Measurements from ENCODE around the gene PI4K2B.
A peak's percentile ranks its signal among the peaks of the same experiment; 100 is the strongest.
"Not testable (repeated sequence)": the region's sequence is repeated elsewhere in the genome, so short reads cannot be mapped to it uniquely, and the experiment has no call there.

PI4K2B gene

GRCh38 chr4:25240754-25241210 lies 6.9 kb downstream of the PI4K2B start:
- not testable (repeated sequence) for DNase-seq (ENCODE audit: low read depth, low spot score)

DNA sequence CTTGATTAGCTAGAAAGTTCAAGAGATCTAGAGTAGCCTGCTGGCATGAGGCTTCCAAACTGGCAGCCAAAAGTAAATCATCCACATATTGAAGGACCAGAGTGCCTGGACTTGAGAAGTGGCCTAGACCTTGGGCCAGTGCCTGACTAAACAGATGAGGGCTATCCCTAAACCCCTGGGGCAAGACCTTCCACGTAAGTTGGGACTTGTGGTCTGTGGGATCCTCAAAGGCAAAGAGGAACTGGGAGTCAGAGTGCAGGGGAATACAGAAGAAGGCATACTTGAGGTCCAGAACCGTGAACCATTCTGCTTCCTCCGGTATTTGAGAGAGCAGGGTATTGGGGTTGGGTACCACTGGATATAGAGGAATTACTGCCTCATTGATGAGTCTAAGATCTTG lies 8.4 kb downstream of the PI4K2B start:
- DNase-seq (ENCODE audit: low read depth, low spot score); H3K27ac ChIP-seq: not testable (repeated sequence)

More at GRCh38 chr4:25240754-25241210, 6.9 kb downstream of the PI4K2B start:
- not testable (repeated sequence) for H3K27ac ChIP-seq

- DNase-seq (ENCODE audit: low read depth, low spot score), result no peak
- no peak overlapping the region for H3K27ac ChIP-seq
These were observed 11.3 kb downstream of the PI4K2B start for GRCh38 chr4:25245181-25245580.

- no peak for DNase-seq (ENCODE audit: low read depth, low spot score)
These were observed 13.1 kb downstream of the PI4K2B start for GRCh38 chr4:25246680-25247611.

DNA sequence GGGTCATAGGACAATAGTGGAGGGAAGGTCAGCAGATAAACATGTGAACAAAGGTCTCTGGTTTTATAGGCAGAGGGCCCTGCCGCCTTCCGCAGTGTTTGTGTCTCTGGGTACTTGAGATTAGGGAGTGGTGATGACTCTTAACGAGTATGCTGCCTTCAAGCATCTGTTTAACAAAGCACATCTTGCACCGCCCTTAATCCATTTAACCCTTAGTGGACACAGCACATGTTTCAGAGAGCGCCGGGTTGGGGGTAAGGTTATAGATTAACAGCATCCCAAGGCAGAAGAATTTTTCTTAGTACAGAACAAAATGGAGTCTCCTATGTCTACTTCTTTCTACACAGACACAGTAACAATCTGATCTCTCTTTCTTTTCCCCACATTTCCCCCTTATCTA lies 15.0 kb downstream of the PI4K2B start:
- not testable (repeated sequence) for H3K27ac ChIP-seq; DNase-seq (ENCODE audit: low read depth, low spot score)

More at GRCh38 chr4:25246680-25247611, 13.1 kb downstream of the PI4K2B start:
- H3K27ac ChIP-seq, result no peak overlapping the region

GRCh38 chr4:25249494-25249893 lies 15.7 kb downstream of the PI4K2B start:
- H3K27ac ChIP-seq; DNase-seq (ENCODE audit: low read depth, low spot score): not testable (repeated sequence)

DNA sequence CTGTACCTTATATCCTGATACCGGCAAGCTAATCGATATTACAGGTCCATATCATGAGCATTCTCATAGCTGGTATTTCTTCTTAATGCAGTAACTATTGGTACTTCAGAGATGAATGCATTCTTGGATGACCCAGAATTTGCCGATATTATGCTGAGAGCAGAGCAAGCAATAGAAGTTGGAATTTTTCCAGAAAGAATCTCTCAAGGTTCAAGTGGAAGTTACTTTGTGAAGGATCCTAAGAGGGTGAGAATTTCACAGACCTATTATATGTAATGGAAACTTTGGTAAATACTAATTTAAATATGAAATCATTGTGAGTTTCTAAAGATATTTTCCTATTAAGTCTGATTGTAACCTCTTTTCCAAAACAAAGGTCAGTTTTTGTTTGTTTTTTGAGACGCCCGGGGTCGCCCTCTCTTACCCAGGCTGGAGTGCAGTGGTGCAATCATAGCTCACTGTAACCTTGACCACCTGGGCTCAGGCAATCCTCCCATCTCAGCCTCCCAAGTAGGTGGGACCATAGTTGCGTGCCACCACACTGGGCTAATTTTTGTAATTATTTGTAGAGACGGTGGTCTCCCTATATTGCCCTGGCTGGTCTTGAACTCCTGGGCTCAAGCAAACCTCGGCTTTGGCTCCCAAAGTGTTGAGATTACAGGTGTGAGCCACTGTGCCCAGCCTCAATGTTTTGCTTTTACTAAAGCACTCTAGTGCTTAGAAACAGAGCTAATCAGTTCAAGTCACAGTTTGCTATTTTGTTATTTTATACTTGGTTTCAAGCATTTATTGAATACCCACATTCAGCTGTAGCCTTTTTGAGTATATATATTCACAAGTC lies 18.6 kb downstream of the PI4K2B start:
- no peak overlapping the region for H3K27ac ChIP-seq
- DNase-seq (ENCODE audit: low read depth, low spot score), result no peak

DNA sequence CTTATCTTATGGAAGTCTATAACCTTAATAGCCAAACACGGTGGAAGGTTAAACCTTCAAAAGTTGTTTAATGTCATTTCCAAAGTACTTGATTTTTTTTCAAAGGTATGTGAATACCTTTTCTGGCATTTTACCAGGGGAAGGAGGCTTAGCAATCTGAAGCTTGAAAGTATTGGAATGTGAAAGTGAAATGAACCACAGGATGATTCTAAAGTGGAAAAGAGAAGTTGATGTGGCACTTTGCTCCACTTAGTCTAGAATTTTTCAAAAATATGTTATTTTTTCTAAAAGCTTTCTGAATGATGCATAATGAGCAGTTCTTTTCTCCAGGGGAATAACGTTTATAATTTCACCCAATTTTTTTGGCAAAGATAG lies 19.2 kb downstream of the PI4K2B start:
- no peak for DNase-seq (ENCODE audit: low read depth, low spot score)
- H3K27ac ChIP-seq, result no peak overlapping the region

- not testable (repeated sequence) for DNase-seq (ENCODE audit: low read depth, low spot score); H3K27ac ChIP-seq
These were observed 20.0 kb downstream of the PI4K2B start for GRCh38 chr4:25253786-25254185.

- H3K27ac ChIP-seq, result no peak overlapping the region
- no peak for DNase-seq (ENCODE audit: low read depth, low spot score)
These were observed 25.2 kb downstream of the PI4K2B start for GRCh38 chr4:25258980-25259578.

DNA sequence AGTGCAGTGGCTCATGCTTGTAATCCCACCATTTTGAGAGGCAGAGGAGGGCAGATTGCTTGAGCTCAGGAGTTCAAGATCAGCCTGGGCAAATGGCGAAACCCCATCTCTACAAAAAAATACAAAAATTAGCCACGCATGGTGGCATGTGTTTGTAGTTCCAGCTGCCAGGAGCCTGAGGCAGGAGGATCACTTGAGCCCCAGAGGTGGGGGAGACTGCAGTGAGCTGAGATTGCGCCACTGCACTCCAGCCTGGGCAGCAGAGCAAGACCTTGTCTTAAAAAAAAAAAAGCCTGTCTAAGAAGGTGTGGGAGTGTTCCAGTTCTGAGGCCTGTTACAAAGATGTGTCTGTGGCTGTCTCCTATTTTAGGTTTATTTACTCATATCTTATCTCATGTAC lies 38.0 kb downstream of the PI4K2B start:
- no peak overlapping the region for H3K27ac ChIP-seq
- DNase-seq (ENCODE audit: low read depth, low spot score), result no peak

- no peak for DNase-seq (ENCODE audit: low read depth, low spot score)
- H3K27ac ChIP-seq, result no peak overlapping the region
These were observed 46.4 kb downstream of the PI4K2B start for GRCh38 chr4:25280210-25280609.

DNA sequence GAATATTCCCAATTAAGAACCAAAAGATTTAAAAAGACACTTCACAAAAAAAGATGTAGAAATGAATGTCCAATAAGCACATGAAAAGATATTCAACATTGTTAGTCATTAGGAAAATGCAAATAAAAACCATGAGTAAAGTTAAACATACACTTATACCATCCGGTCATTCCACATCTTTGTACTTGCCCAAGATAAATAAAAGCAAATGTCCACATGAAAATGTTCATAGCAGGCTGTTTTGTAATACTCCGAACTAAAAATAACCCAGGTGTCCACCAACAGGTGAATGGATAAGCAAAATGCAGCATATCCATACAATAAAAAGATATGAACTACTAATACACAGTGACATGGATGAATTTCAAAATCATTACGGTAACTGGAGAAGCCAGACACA lies 50.1 kb downstream of the PI4K2B start:
- H3K27ac ChIP-seq, result no peak overlapping the region
- no peak for DNase-seq (ENCODE audit: low read depth, low spot score)

DNA sequence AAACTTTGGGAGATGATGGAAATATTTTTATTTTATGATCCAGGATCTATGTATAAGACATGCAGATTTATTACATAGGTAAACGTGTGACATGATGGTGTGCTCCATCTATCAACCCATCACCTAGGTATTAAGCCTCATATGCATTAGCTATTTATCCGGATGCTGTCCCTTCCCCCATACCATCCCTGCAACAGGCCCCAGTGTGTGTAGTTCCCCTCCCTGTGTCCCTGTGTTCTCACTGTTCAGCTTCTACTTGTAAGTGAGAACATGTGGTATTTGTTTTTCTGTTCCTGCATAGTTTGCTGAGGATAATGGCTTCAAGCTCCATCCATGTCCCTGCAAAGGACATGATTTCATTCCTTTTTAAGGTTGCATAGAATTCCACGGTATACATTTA lies 50.6 kb downstream of the PI4K2B start:
- no peak for DNase-seq (ENCODE audit: low read depth, low spot score)
- H3K27ac ChIP-seq, result no peak overlapping the region

DNA sequence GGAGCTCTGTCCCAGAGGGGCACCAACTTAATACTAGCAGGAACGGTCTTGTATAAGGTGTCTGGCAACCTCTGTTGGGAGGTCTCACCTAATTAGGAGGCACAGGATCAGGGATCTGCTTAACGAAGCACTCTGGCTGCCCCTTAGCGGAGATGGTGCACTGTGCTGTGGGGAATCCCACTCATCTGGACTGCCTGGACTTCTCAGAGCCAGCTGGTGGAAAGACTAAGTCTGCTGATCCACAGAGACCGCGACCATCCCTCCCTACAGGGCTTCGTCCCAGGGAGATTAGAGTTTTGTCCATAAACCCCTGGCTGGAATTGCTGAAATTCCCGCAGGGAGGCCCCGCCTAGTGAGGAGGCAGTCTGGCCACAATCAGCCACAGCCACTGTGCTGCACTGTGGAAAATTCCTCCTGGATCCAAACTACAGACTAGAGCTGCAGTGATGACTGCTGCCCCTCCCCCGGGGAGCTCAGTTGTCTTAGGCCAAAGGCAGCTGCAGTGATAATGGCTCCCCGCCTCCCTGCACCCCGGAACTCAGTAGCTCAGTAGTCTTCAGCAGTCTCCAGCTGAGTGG lies 56.7 kb downstream of the PI4K2B start:
- H3K27ac ChIP-seq, result no peak overlapping the region
- DNase-seq (ENCODE audit: low read depth, low spot score), result no peak

- no peak for DNase-seq (ENCODE audit: low read depth, low spot score)
- H3K27ac ChIP-seq, result no peak overlapping the region
These were observed 57.4 kb downstream of the PI4K2B start for GRCh38 chr4:25291158-25291733.

DNA sequence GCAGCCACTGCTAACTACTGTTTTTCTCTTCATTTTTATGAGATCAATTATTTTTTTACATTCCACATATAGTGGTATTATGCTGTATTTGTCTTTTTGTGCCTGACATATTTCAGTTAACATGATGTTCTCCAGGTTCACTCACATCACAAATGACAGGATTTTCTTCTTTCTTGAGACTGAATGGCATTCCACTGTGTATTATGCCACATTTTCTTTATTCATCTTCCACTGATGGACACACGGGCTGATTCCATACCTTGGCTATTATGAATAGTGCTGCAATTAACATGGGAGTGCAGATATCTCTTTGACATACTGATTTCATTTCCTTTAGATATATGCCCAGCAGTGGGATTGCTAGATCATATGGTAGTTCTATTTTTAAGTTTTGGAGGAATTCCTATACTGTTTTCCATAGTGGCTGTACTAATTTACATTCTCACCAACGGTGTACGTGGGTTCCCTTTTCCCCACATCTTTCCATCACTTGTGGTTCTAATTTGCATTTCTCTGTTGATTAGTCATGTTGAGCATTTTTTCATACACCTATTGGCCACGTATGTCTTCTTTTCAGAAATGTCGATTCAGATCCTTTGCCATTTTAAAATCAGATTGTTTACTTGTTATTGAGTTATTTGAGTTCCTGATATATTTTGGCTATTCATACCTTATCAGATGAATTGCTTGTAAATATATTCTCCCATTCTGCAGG lies 63.9 kb downstream of the PI4K2B start:
- no peak for DNase-seq (ENCODE audit: low read depth, low spot score)
- H3K27ac ChIP-seq, result no peak overlapping the region

DNA sequence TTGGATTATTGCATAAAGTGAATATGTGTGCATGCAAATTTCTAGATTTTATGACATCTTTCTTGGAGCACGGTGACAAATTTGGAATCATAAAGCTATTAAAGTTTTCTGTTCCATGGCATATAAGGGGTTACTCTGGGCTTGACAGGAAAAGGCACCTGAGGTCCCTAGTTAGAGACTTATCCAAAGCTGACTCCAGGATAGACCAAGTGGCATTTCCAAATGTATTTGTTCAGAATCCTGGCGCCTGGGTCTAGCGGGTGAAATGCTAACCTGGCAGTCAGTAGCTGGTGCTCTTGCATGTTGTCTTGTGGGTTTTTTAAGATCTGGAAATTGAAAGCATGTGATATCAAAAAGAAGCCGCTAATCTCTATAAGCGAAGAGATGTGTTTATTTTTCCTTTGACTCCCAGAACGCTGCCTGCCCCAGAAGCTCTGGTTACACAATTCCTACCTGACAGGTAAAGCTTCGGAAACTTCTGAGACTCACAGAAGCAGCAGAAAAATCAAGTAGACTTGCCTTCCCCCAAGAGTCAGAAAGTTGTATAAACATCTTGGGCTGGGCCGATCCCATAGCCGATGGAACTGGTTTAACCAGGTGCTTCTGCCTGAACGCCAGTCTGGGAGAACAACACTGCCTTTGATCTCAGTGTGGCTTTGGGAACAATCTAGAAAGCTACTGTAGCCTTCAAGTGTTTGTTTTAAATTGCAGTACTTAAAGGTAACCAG lies 65.8 kb downstream of the PI4K2B start:
- H3K27ac ChIP-seq, result peak overlapping the region; percentile 1
- peak; percentile 58 for DNase-seq (ENCODE audit: low read depth, low spot score)

GRCh38 chr4:25301471-25301870 lies 67.6 kb downstream of the PI4K2B start:
- DNase-seq (ENCODE audit: low read depth, low spot score), result no peak
- H3K27ac ChIP-seq, result no peak overlapping the region
